Measurements from ENCODE around the gene TCEANC. TPM values are rescaled to one million over a fixed set of nuclear protein-coding genes. Genes with fewer than 3 reads are reported as not detected.

TCEANC gene
- total and polyA plus RNA-seq, 2 donors (not counting 1 experiment from before 2014, with no cell fraction given) = 2.3 to 7.3 TPM

DNA sequence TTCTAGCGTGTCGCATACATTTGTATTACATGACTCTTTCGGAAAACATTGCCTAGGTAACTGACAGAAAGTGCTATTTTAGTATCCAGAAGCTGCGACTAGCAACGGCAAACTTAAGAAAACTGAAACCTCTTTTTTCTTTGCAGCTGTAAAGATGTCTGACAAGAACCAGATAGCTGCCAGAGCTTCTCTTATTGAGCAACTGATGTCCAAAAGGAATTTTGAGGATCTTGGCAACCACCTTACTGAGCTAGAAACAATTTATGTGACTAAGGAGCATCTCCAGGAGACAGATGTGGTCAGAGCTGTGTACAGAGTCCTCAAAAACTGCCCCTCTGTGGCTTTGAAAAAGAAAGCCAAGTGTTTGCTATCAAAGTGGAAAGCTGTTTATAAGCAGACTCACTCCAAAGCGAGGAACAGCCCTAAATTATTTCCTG is 9.4 kb downstream of the TCEANC start:
- Histone ChIP-seq H3K27me3 (ENCODE audit: control insufficient read depth, insufficient read depth, low read length) (no peaks in the 10 kb centered on the region), H3K36me3 (ENCODE audit: control insufficient read depth, insufficient read depth, low read length) (no peaks in the 10 kb centered on the region), H3K4me1 (ENCODE audit: control insufficient read depth, extremely low read depth, insufficient read depth, low read length) (no peaks in the 10 kb centered on the region), H2AFZ (ENCODE audit: low read length) (no peak overlapping the region), H3K9ac (ENCODE audit: insufficient read depth, low read length) (no peak overlapping the region), H3K4me2 (ENCODE audit: extremely low read depth, insufficient read depth, low read length) (peak overlapping the region; percentile 27), H4K20me1 (ENCODE audit: control insufficient read depth, extremely low read depth, insufficient read depth, low read length) (no peaks in the 10 kb centered on the region), H3K9me3 (ENCODE audit: control insufficient read depth, insufficient read depth, low read depth, low read length) (no peaks in the 10 kb centered on the region), H3K4me3 (replicated peaks in 1 of 4; ENCODE audit: control extremely low read depth in 1 of 4, insufficient read depth in 1 of 4, low read depth in 3 of 4, low read length in 4 of 4) (no peak overlapping the region), H3K27ac (ENCODE audit: insufficient read depth, low read length) (no peak overlapping the region), H3K79me2 (ENCODE audit: control insufficient read depth, insufficient read depth, low read length) (no peaks in the 10 kb centered on the region)
- DNase-seq (ENCODE audit: low read depth in 2 of 2) = peak; percentile 35 to 56
- TF ChIP-seq CTCF (conservative IDR thresholded peaks at IDR 0.05 in 1 of 2, IDR thresholded peaks at IDR 0.05 in 1 of 2; ENCODE audit: low read depth in 1 of 2, low read length in 2 of 2) (no peak), EZH2 (IDR thresholded peaks at IDR 0.05; ENCODE audit: low read length, missing control alignments) (no peak)

DNA sequence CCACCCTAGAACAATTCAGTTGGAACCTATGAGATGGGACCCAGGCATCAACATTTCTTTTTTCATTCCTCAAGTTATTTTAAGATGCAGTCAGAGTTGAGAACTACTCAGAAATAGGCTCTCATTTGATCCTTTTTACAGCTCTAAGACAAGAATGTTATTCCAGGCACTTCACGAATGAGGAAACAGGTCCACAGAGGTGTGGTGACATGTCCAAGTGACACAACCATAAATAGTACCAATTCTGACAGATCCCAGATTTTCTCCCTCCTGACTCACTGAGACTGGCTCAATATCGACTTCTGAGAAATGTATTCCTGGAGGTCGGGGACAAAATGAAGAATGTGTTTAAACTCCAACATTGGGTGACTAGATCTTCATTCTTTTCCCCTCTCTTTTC is 11.1 kb downstream of the TCEANC start:
- no peak for DNase-seq (ENCODE audit: low read depth in 2 of 2)
- H3K4me1 ChIP-seq (ENCODE audit: control insufficient read depth, extremely low read depth, insufficient read depth, low read length) = no peaks in the 10 kb centered on the region
- H2AFZ ChIP-seq (ENCODE audit: low read length) = no peak overlapping the region
- no peak overlapping the region for H3K4me2 ChIP-seq (ENCODE audit: extremely low read depth, insufficient read depth, low read length)
- H3K4me3 ChIP-seq (replicated peaks in 1 of 4; ENCODE audit: control extremely low read depth in 1 of 4, insufficient read depth in 1 of 4, low read depth in 3 of 4, low read length in 4 of 4) = no peak overlapping the region
- H3K9me3 ChIP-seq (ENCODE audit: control insufficient read depth, insufficient read depth, low read depth, low read length) = no peaks in the 10 kb centered on the region
- no peaks in the 10 kb centered on the region for H3K27me3 ChIP-seq (ENCODE audit: control insufficient read depth, insufficient read depth, low read length)
- H3K27ac ChIP-seq (ENCODE audit: insufficient read depth, low read length) = no peak overlapping the region
- H4K20me1 ChIP-seq (ENCODE audit: control insufficient read depth, extremely low read depth, insufficient read depth, low read length) = no peaks in the 10 kb centered on the region
- H3K36me3 ChIP-seq (ENCODE audit: control insufficient read depth, insufficient read depth, low read length) = no peaks in the 10 kb centered on the region
- no peaks in the 10 kb centered on the region for H3K79me2 ChIP-seq (ENCODE audit: control insufficient read depth, insufficient read depth, low read length)
- TF ChIP-seq CTCF (conservative IDR thresholded peaks at IDR 0.05 in 1 of 2, IDR thresholded peaks at IDR 0.05 in 1 of 2; ENCODE audit: low read depth in 1 of 2, low read length in 2 of 2) (no peak), EZH2 (IDR thresholded peaks at IDR 0.05; ENCODE audit: low read length, missing control alignments) (no peak)
- no peak overlapping the region for H3K9ac ChIP-seq (ENCODE audit: insufficient read depth, low read length)

GRCh38 chrX:13666836-13667235 is 13.9 kb downstream of the TCEANC start:
- TF ChIP-seq EZH2 (IDR thresholded peaks at IDR 0.05; ENCODE audit: low read length, missing control alignments) (no peak), CTCF (conservative IDR thresholded peaks at IDR 0.05 in 1 of 2, IDR thresholded peaks at IDR 0.05 in 1 of 2; ENCODE audit: low read depth in 1 of 2, low read length in 2 of 2) (no peak)
- no peak for DNase-seq (ENCODE audit: low read depth in 2 of 2)
- Histone ChIP-seq H3K27ac (ENCODE audit: insufficient read depth, low read length) (no peak overlapping the region), H3K27me3 (ENCODE audit: control insufficient read depth, insufficient read depth, low read length) (no peaks in the 10 kb centered on the region), H3K4me1 (ENCODE audit: control insufficient read depth, extremely low read depth, insufficient read depth, low read length) (no peaks in the 10 kb centered on the region), H3K9ac (ENCODE audit: insufficient read depth, low read length) (no peak overlapping the region), H3K4me3 (replicated peaks in 1 of 4; ENCODE audit: control extremely low read depth in 1 of 4, insufficient read depth in 1 of 4, low read depth in 3 of 4, low read length in 4 of 4) (no peak overlapping the region), H3K4me2 (ENCODE audit: extremely low read depth, insufficient read depth, low read length) (no peak overlapping the region), H3K9me3 (ENCODE audit: control insufficient read depth, insufficient read depth, low read depth, low read length) (no peaks in the 10 kb centered on the region), H3K79me2 (ENCODE audit: control insufficient read depth, insufficient read depth, low read length) (no peaks in the 10 kb centered on the region), H3K36me3 (ENCODE audit: control insufficient read depth, insufficient read depth, low read length) (no peaks in the 10 kb centered on the region), H2AFZ (ENCODE audit: low read length) (no peak overlapping the region), H4K20me1 (ENCODE audit: control insufficient read depth, extremely low read depth, insufficient read depth, low read length) (no peaks in the 10 kb centered on the region)

Measured in fibroblast of lung (primary cell).